GM10248 (cell line): Measurements from ENCODE around the gene BIN2.
"Not testable (repeated sequence)": the region's sequence is repeated elsewhere in the genome, so short reads cannot be mapped to it uniquely, and the experiment has no call there.

Experiments used
- CTCF ChIA-PET: fragments of 300-600 bp; sonication (Branson Sonifier 250); formaldehyde crosslinking; extraction: SDS; loops from one replicate; lab custom pipeline; 2021; ENCODE audit warnings: antibody characterized with exemption; lab: Yijun Ruan, JAX
- POLR2A ChIA-PET: fragments of 350-650 bp; sonication (Branson Sonifier 250); formaldehyde crosslinking; extraction: SDS; loops from one replicate; lab custom pipeline; 2020; ENCODE audit warnings: antibody characterized with exemption; lab: Yijun Ruan, JAX
- DNase-seq: peaks from one replicate; pipeline ENCODE4 v3.0.0; 2012; ENCODE audit errors: extremely low spot score
- CTCF ChIP-seq: IDR thresholded peaks from 2 replicates; pipeline ENCODE4 v1.5.1; 2012; ENCODE audit warnings: mild to moderate bottlenecking, low read depth; ENCODE audit errors: extremely low read depth, missing control alignments, control extremely low read depth

Gene BIN2

GRCh38 chr12:51321882-51322281 lies 2.1 kb downstream of the BIN2 start:
- CTCF ChIA-PET, result interaction anchor here (1.2 to 8.4 kb wide), 2 partner anchors 15 to 18 kb away, joined by 3 to 54 read pairs; no protein-coding TSS in a partner anchor
- TF ChIP-seq CTCF, result no peak
- POLR2A ChIA-PET, result interaction anchor here (0.6 kb wide), 1 partner anchor 44 kb away, joined by 3 read pairs; no protein-coding TSS in a partner anchor
- no peak for DNase-seq

- ChIA-PET POLR2A (interaction anchor here (0.6 kb wide), 1 partner anchor 67 kb away, joined by 3 read pairs; no protein-coding TSS in a partner anchor), CTCF (interaction anchor here (1.1 to 8.4 kb wide), 6 partner anchors 9 to 51 kb away, joined by 3 to 54 read pairs (median 3); partner anchors contain the start of gene SMAGP)
- no peak for TF ChIP-seq CTCF
- no peak for DNase-seq
These were observed 3.2 kb downstream of the BIN2 start for GRCh38 chr12:51320695-51321320.

DNA sequence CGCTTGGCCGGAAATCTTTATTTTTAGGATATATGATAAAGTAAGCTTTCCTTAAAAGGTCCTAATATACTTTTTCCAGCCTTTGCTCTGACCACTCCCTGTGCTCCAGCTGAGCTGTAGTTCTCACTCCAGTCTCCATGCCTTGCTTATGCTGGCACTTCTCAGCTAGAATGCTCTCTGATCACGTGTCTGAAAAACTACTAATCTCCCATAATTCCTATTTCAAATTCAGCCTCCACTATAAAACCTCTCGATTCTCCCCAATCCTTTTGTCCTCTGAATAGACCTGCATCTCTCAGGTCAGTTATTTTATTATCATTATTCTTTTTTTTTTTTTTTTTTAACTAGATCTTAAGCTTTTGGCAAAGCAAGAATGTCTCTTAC lies 3.7 kb downstream of the BIN2 start:
- CTCF ChIA-PET, result interaction anchor here (1.1 to 8.4 kb wide), 5 partner anchors 10 to 51 kb away, joined by 3 to 54 read pairs (median 3); partner anchors contain the start of gene SMAGP
- POLR2A ChIA-PET, result interaction anchor here (0.6 kb wide), 1 partner anchor 68 kb away, joined by 3 read pairs; no protein-coding TSS in a partner anchor
- DNase-seq, result no peak
- TF ChIP-seq CTCF, result no peak

DNA sequence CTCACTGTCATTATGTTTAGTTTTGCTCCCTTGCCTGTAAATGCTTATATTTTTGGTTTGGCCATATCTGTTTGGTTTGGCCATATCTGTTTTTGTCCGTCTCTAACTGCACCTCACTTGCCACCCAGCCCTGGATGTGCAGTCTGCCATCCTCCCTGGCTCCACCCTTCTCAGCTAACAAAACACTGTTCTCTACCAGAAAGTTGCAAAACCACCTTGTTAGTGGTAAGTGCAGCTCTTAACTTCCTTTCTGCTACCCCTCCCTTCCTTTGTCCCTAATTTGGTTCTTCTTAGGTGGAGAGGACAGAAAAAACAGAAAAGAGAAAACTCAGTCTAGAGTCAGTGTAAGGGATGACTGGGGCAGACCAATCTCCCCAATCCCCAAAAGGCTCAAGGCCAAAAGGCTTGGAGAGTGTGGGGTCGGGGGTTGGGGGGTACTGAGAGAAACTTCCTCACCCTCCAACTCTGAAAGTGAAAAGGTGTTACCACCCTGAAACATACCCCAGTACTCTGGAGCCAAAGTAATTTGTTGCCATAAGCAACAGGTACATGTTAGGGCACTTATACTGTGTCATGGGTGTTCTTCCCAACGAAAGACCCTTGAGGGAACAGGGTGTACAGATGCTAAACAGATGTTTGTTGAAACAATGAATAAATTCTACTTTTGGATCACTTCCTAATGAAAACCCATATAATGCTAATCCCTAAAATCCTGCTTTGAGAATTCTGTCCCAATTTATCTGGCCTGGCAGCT lies 5.0 kb downstream of the BIN2 start:
- no peak for TF ChIP-seq CTCF
- peak; percentile 40 for DNase-seq
- POLR2A ChIA-PET, result no interaction called here
- CTCF ChIA-PET, result interaction anchor here (1.4 to 8.4 kb wide), 4 partner anchors 10 to 66 kb away, joined by 3 to 54 read pairs (median 6); no protein-coding TSS in a partner anchor

DNA sequence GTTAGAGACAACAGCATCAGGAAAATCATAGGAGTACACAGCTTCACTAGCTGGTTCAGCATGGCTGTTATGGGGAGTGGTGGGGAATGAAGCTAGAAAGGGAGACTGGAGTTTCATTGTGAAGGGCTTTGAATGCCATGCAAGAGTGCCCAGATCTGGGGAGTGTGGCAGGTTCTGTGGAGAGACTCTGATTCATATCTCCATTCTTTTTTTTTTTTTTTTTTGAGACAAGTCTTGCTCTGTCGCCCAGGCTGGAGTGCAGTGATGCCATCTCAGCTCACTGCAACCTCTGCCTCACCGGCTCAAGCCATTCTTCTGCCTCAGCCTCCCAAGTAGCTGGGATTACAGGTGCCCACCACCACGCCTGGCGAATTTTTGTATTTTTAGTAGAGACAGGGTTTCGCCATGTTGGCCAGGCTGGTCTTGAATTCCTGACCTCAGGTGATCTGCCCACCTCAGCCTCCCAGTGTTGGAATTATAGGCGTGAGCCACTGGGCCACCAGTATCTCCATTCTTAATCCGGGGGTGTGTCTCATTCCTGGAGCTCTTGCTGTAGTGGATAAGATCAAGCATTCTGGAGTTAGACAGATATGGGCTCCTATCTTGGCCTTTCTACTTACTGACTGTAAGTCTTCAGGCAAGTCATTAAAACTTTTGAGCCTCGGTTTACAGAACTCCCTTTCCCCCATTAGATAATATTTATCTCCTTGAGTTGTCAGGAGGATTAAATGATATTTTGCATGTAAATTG lies 5.7 kb downstream of the BIN2 start:
- CTCF ChIA-PET, result interaction anchor here (1.5 to 8.4 kb wide), 3 partner anchors 9 to 65 kb away, joined by 5 to 54 read pairs (median 8); no protein-coding TSS in a partner anchor
- POLR2A ChIA-PET, result not testable (repeated sequence)

DNA sequence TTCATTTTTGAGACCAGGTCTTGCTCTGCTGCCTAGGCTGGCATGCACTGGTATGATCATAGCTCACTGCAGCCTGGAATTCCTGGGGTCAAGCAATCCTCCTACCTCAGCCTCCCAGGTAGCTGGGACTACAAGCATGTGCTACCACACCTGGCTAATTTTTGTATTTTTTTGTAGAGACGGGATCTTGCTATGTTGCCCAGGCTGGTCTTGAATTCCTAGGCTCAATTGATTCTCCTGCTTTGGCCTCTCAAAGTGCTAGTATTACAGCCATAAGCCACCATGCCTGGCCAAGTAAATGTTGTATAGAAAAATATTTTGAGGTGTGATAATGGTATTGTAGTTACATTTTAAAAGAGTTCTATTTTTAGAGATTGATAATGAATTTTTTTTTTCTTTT lies 12.6 kb downstream of the BIN2 start:
- DNase-seq, result no peak
- POLR2A ChIA-PET, result no interaction called here
- CTCF ChIA-PET, result interaction anchor here (0.7 to 1.4 kb wide), 4 partner anchors 9 to 67 kb away, joined by 3 to 6 read pairs (median 3); no protein-coding TSS in a partner anchor
- no peak for TF ChIP-seq CTCF

More for the DNA sequence above, 5.7 kb downstream of the BIN2 start:
- DNase-seq, result not testable (repeated sequence)
